ENCODE data around the gene ULBP1. TPM values are rescaled to one million over a fixed set of nuclear protein-coding genes. Genes with fewer than 3 reads are reported as not detected.
"Not testable (repeated sequence)": the region's sequence is repeated elsewhere in the genome, so short reads cannot be mapped to it uniquely, and the experiment has no call there.

Gene ULBP1
- total RNA-seq, 1 donor: 1.7 TPM

GRCh38 chr6:149934249-149935156 is 29.2 kb upstream of the ULBP1 start:
- no peak overlapping the region for H3K4me3 ChIP-seq (ENCODE audit: low read depth, low read length)
- peak; percentile 83 for DNase-seq (ENCODE audit: low read depth)
- TF ChIP-seq CTCF (IDR thresholded peaks at IDR 0.05; ENCODE audit: insufficient read depth, low read length): peak; percentile 64

GRCh38 chr6:149935246-149935645 is 28.5 kb upstream of the ULBP1 start:
- no peak overlapping the region for H3K4me3 ChIP-seq (ENCODE audit: low read depth, low read length)
- no peak for TF ChIP-seq CTCF (IDR thresholded peaks at IDR 0.05; ENCODE audit: insufficient read depth, low read length)
- no peak for DNase-seq (ENCODE audit: low read depth)

- no peak overlapping the region for H3K4me3 ChIP-seq (ENCODE audit: low read depth, low read length)
- TF ChIP-seq CTCF (IDR thresholded peaks at IDR 0.05; ENCODE audit: insufficient read depth, low read length): no peak
- DNase-seq (ENCODE audit: low read depth): no peak
Observed at GRCh38 chr6:149935668-149936067, 28.1 kb upstream of the ULBP1 start.

GRCh38 chr6:149936743-149937142 is 27.0 kb upstream of the ULBP1 start:
- DNase-seq (ENCODE audit: low read depth): no peak
- no peak for TF ChIP-seq CTCF (IDR thresholded peaks at IDR 0.05; ENCODE audit: insufficient read depth, low read length)
- no peak overlapping the region for H3K4me3 ChIP-seq (ENCODE audit: low read depth, low read length)

GRCh38 chr6:149938013-149938570 is 25.7 kb upstream of the ULBP1 start:
- peak overlapping the region; percentile 58 for H3K4me3 ChIP-seq (ENCODE audit: low read depth, low read length)
- DNase-seq (ENCODE audit: low read depth): not testable (repeated sequence)

GRCh38 chr6:149938571-149939355 is 25.0 kb upstream of the ULBP1 start:
- TF ChIP-seq CTCF (IDR thresholded peaks at IDR 0.05; ENCODE audit: insufficient read depth, low read length): no peak
- DNase-seq (ENCODE audit: low read depth): no peak

GRCh38 chr6:149939356-149939648 is 24.4 kb upstream of the ULBP1 start:
- no peak for TF ChIP-seq CTCF (IDR thresholded peaks at IDR 0.05; ENCODE audit: insufficient read depth, low read length)
- DNase-seq (ENCODE audit: low read depth): no peak
- no peak overlapping the region for H3K4me3 ChIP-seq (ENCODE audit: low read depth, low read length)

More at GRCh38 chr6:149938571-149939355, 25.0 kb upstream of the ULBP1 start:
- peak overlapping the region; percentile 58 for H3K4me3 ChIP-seq (ENCODE audit: low read depth, low read length)

Data from fibroblast of the aortic adventitia (primary cell).